GM12878 (cell line): ENCODE data around the gene RAB3IL1. TPM values are rescaled to one million over a fixed set of nuclear protein-coding genes. Genes with fewer than 3 reads are reported as not detected.

Experiments used
- ATAC-seq: fragments of 200-7000 bp; cut with Tn5 transposase; 3 replicates; pipeline ENCODE4 v1.9.1; 2020; ENCODE audit warnings: mild to moderate bottlenecking, moderate library complexity
- BruUV-seq: library from RNA; stranded (reverse); fragments of 400-500 nt; replicated peaks from 2 replicates; lab custom pipeline; 2021; lab: Mats Ljungman, UMichigan
- CTCF ChIA-PET: fragments of 300-600 bp; sonication (Branson Sonifier 250); formaldehyde crosslinking; extraction: SDS; loops from one replicate; lab custom pipeline; 2021; ENCODE audit warnings: inconsistent platforms; lab: Yijun Ruan, JAX
- POLR2A ChIA-PET: fragments of 350-600 bp; formaldehyde crosslinking; extraction: SDS; loops from one replicate; lab custom pipeline; 2021; ENCODE audit warnings: inconsistent platforms; lab: Charles Lee
- RAD21 ChIA-PET: fragments of 300-600 bp; sonication (Branson Sonifier 250); formaldehyde crosslinking; loops from one replicate; lab custom pipeline; 2023; ENCODE audit warnings: antibody characterized with exemption; ENCODE audit not compliant: unreplicated experiment; lab: Charles Lee
- SMC1A ChIA-PET: fragments of 300-600 bp; sonication (Branson Sonifier 250); formaldehyde crosslinking; loops from one replicate; lab custom pipeline; 2023; ENCODE audit not compliant: unreplicated experiment, uncharacterized antibody; lab: Charles Lee
- DNase-seq: peaks from one replicate; pipeline ENCODE4 v3.0.0-alpha.2; 2011; ENCODE audit warnings: low read depth, low spot score
- FAIRE-seq: peaks from 3 replicates; lab custom pipeline; 2011; peaks lifted over from hg19 to GRCh38; lab: Jason Lieb, UNC
- H2AFZ ChIP-seq: 2 replicates; pipeline ENCODE4 v1.6.0; 2011; ENCODE audit warnings: low read depth, low read length, control low read depth; ENCODE audit not compliant: control insufficient read depth
- H3K27ac ChIP-seq: 2 replicates; pipeline ENCODE4 v1.5.1; 2011; ENCODE audit warnings: control low read depth; ENCODE audit not compliant: control insufficient read depth, insufficient read depth
- H3K27me3 ChIP-seq, 2 experiments: replicated peaks in 1 of 2; 2 replicates each; pipeline versions ENCODE4 v1.6.0 to v1.6.1; 2011; ENCODE audit warnings: low read length in 1 of 2; ENCODE audit not compliant: control insufficient read depth in 2 of 2, insufficient read depth in 2 of 2
- H3K36me3 ChIP-seq, 2 experiments: 2 replicates each; pipeline ENCODE4 v1.5.1; 2011; ENCODE audit warnings: low read length in 1 of 2; ENCODE audit not compliant: control insufficient read depth in 2 of 2, insufficient read depth in 2 of 2
- H3K4me1 ChIP-seq: 2 replicates; pipeline ENCODE4 v1.6.1; 2011; ENCODE audit warnings: mild to moderate bottlenecking, low read length, moderate library complexity, mixed read lengths; ENCODE audit not compliant: control insufficient read depth, insufficient read depth
- H3K4me2 ChIP-seq: 2 replicates; pipeline ENCODE4 v1.6.0; 2011; ENCODE audit warnings: control low read depth; ENCODE audit not compliant: control insufficient read depth, insufficient read depth
- H3K4me3 ChIP-seq: fragments of 200-600 bp; sonication (generic); 2 replicates; pipeline ENCODE4 v1.5.1; 2016
- H3K79me2 ChIP-seq: 2 replicates; pipeline ENCODE4 v1.6.0; 2011; ENCODE audit warnings: low read length; ENCODE audit not compliant: control insufficient read depth, insufficient read depth
- H3K9ac ChIP-seq: 2 replicates; pipeline ENCODE4 v1.8.0; 2011; ENCODE audit warnings: low read length, control low read depth, mixed read lengths; ENCODE audit not compliant: control insufficient read depth, insufficient read depth
- H3K9me3 ChIP-seq: replicated peaks from 3 replicates; pipeline ENCODE4 v1.5.1; 2011; ENCODE audit warnings: mild to moderate bottlenecking, low read length; ENCODE audit not compliant: control insufficient read depth, insufficient read depth
- H4K20me1 ChIP-seq: 2 replicates; pipeline ENCODE4 v1.6.0; 2011; ENCODE audit not compliant: control insufficient read depth, insufficient read depth
- ATF2 ChIP-seq: IDR thresholded peaks from 2 replicates; pipeline ENCODE4 v1.6.1; 2012; ENCODE audit warnings: low read length, inconsistent platforms
- CEBPB ChIP-seq, 2 experiments: fragments of 150-350 bp in 1 of 2; IDR thresholded peaks; 2 replicates each; pipeline ENCODE4 v1.6.1; 2012 to 2014; ENCODE audit warnings: low read depth in 2 of 2, low read length in 2 of 2, borderline replicate concordance in 1 of 2, inconsistent platforms in 1 of 2
- ETV6 ChIP-seq, 2 experiments: fragments of 450-650 bp in 1 of 2; IDR thresholded peaks in 1 of 2; conservative IDR thresholded peaks in 1 of 2; 2 replicates each; pipeline ENCODE4 v1.6.1; 2014; ENCODE audit warnings: antibody characterized with exemption in 1 of 2, borderline replicate concordance in 1 of 2, low read depth in 1 of 2, mild to moderate bottlenecking in 1 of 2, moderate library complexity in 1 of 2
- MTA3 ChIP-seq: IDR thresholded peaks from 2 replicates; pipeline ENCODE4 v1.6.1; 2012; ENCODE audit warnings: low read length, inconsistent platforms, borderline replicate concordance
- NR2C2 ChIP-seq: IDR thresholded peaks from 2 replicates; pipeline ENCODE4 v1.6.1; 2011; ENCODE audit warnings: borderline replicate concordance, low read depth; ENCODE audit not compliant: control insufficient read depth, insufficient read length
- RELB ChIP-seq: fragments of 450-650 bp; IDR thresholded peaks from 2 replicates; pipeline ENCODE4 v1.6.1; 2017; ENCODE audit warnings: low read depth, mild to moderate bottlenecking, moderate library complexity
- TCF3 ChIP-seq: IDR thresholded peaks from 2 replicates; pipeline ENCODE4 v1.6.1; 2012; ENCODE audit warnings: low read depth, mild to moderate bottlenecking, low read length, borderline replicate concordance; ENCODE audit not compliant: insufficient read depth
- ZBTB33 ChIP-seq: fragments of 450-650 bp; IDR thresholded peaks from 2 replicates; pipeline ENCODE4 v1.6.1; 2017; ENCODE audit warnings: mild to moderate bottlenecking
- ZBTB40 ChIP-seq: fragments of 450-650 bp; IDR thresholded peaks from 2 replicates; pipeline ENCODE4 v1.6.1; 2016; ENCODE audit warnings: mild to moderate bottlenecking, moderate library complexity, borderline replicate concordance
- WGBS: methylation state at CpG from one replicate; pipeline ENCODE4 v1.1.6; 2016; ENCODE audit warnings: low lambda C conversion rate; ENCODE audit not compliant: insufficient replicate concordance, insufficient coverage; ENCODE audit errors: missing lambda C conversion rate; 5-methylcytosine and 5-hydroxymethylcytosine counted together
- in situ Hi-C: fragments of 300-500 bp; cut with MboI; formaldehyde crosslinking; loops from 9 replicates; pipeline ENCODE4 v1.14.3; 2018; ENCODE audit warnings: mixed read lengths
- intact Hi-C: fragments of 100-400 bp; cut with micrococcal nuclease; formaldehyde crosslinking; loops from one replicate; pipeline ENCODE4 v1.14.2; 2022; ENCODE audit not compliant: unreplicated experiment
- polyA plus RNA-seq, 11 experiments: library from polyadenylated mRNA; depleted of rRNA in 4 of 11; unstranded in 6 of 11; stranded (reverse) in 5 of 11; fragments of >200 nt; fragmentation: Nextera tagmentation in 4 of 11; fragmentation: Illumina TruSeq in 1 of 11; extraction: Ambion mirVana in 4 of 11; extraction: Trizol in 1 of 11; gene quantifications; 1 replicate in 1 of 11; 2 replicates in 10 of 11; pipeline versions ENCODE4 v1.2.1 to v1.2.3, GENCODE V29; 2011 to 2016; ENCODE audit warnings: inconsistent platforms in 2 of 11, missing spikeins in 2 of 11, low read depth in 1 of 11
- total RNA-seq, 4 experiments: library from RNA; depleted of rRNA in 3 of 4; stranded (reverse); fragments of >200 nt in 3 of 4; fragmentation: Illumina TruSeq in 1 of 4; extraction: Trizol in 1 of 4; gene quantifications; 2 replicates each; pipeline versions ENCODE4 v1.2.1 to v1.2.3, GENCODE V29; 2013 to 2021
- TF ChIP-seq, protein P1 (sequence below): IDR thresholded peaks from 2 replicates; pipeline ENCODE4 v1.6.1; 2011; ENCODE audit warnings: borderline replicate concordance, low read depth, mild to moderate bottlenecking, moderate library complexity, mixed read lengths, low read length; ENCODE audit not compliant: insufficient read depth; ENCODE audit errors: extremely low read length

Gene RAB3IL1
- total and polyA plus RNA-seq, 10 of the 15 experiments (the other 5 are each of a cell fraction or from before 2014, with no cell fraction given) = 0.04 TPM; not detected in 9

GRCh38 chr11:61926235-61926634 lies 8.9 kb upstream of the RAB3IL1 start:
- DNase-seq (no peak), FAIRE-seq (no peak), ATAC-seq (no peak)
- 71% methylated on average over 3 of the region's 3 CpGs for WGBS
- no peak overlapping the region for H2AFZ ChIP-seq
- no peaks in the 10 kb centered on the region for H3K9me3 ChIP-seq
- H3K4me1 ChIP-seq = no peaks in the 10 kb centered on the region
- RAD21 ChIA-PET = interaction anchor here (1.2 kb wide), 1 partner anchor 141 kb away, joined by 3 read pairs; no protein-coding TSS in a partner anchor
- no peaks in the 10 kb centered on the region; a peak in 2 of 4 replicates for H3K27me3 ChIP-seq
- no peak overlapping the region for H3K27ac ChIP-seq
- intact Hi-C loops = no loop called here
- SMC1A ChIA-PET = interaction anchor here (0.6 kb wide), 1 partner anchor 125 kb away, joined by 3 read pairs; no protein-coding TSS in a partner anchor
- CTCF ChIA-PET = interaction anchor here (1.2 to 2.2 kb wide), 2 partner anchors 9 to 27 kb away, joined by 3 to 8 read pairs; no protein-coding TSS in a partner anchor
- no peak overlapping the region for H3K9ac ChIP-seq
- POLR2A ChIA-PET = no interaction called here
- no peaks in the 10 kb centered on the region for H3K36me3 ChIP-seq
- no peak overlapping the region for H3K4me2 ChIP-seq
- in situ Hi-C loops = no loop called here
- H4K20me1 ChIP-seq = no peaks in the 10 kb centered on the region; the same call in 1 of the 2 replicates
- H3K79me2 ChIP-seq = no peaks in the 10 kb centered on the region
- no TSS peak for BruUV-seq
- H3K4me3 ChIP-seq = no peak overlapping the region
- TF ChIP-seq MTA3 (no peak), ATF2 (no peak), TCF3 (no peak), NR2C2 (no peak), CEBPB (IDR thresholded peaks at IDR 0.05; ENCODE audit: borderline replicate concordance in 1 of 2, low read depth in 2 of 2, low read length in 2 of 2) (no peak), ZBTB33 (no peak), ZBTB40 (no peak), RELB (no peak), ETV6 (conservative IDR thresholded peaks at IDR 0.05 in 1 of 2, IDR thresholded peaks at IDR 0.05 in 1 of 2; ENCODE audit: borderline replicate concordance in 1 of 2, low read depth in 1 of 2) (no peak)
- TF ChIP-seq, protein P1, sequence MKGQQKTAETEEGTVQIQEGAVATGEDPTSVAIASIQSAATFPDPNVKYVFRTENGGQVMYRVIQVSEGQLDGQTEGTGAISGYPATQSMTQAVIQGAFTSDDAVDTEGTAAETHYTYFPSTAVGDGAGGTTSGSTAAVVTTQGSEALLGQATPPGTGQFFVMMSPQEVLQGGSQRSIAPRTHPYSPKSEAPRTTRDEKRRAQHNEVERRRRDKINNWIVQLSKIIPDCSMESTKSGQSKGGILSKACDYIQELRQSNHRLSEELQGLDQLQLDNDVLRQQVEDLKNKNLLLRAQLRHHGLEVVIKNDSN = no peak
